Astrocyte of the hippocampus (primary cell): ENCODE data around the gene CFAP20DC.
"Not testable (repeated sequence)": the region's sequence is repeated elsewhere in the genome, so short reads cannot be mapped to it uniquely, and the experiment has no call there.

Experiments
- DNase-seq: peaks from one replicate; pipeline ENCODE4 v3.0.0; 2011; ENCODE audit warnings: low read depth, low spot score

The CFAP20DC gene

DNA sequence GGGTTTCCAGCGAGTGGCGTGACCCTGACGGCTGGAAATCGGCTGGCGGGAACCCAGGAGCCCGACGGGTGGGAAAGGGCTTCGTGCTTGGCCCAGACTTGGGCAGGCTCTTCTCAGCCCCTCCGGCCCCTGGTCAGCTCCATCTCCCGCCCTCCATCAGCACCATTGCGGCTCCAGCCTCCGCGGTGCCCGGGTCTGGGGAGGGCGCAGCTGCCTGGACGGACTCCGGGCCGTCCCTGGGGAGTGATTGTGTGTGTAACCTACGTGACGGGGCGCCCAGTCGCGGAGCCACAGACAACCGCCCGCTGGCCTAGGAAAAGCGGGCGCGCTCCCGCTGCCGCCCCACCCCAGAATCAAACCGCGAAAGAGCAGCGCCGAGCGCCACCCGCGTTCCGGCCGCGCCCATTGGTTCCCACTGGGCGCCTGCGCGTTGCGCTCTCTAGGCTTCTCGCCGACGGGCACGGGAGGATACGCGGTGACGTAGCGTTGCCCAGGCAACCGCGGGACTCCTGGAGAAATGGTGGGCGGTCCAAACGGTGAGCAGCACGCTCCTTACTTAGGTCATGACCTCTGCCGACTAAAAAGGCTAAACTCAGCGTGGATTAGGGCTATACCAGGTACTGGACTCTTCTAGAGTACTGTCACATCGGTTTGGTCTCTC is at the start of gene CFAP20DC:
CFAP20DC (minus strand) TSS at position 355 of the 661 bp plus-strand sequence. CDS start 394 bp downstream, outside the sequence.
- DNase-seq = peak; percentile 97

DNA sequence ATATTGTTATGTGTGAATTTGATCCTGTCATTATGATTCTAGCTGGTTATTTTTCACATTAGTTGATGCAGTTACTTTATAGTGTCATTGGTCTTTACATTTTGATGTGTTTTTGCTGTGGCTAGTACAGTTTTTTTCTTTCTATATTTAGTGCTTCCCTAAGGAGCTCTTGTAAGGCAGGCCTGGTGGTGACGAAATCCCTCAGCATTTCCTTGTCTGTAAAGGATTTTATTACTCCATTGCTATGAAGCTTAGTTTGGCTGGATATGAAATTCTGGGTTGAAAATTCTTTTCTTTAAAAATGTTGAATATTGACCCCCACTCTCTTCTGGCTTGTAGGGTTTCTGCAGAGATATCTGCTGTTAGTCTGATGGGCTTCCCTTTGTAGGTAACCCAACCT is 48.7 kb upstream of the CFAP20DC start:
- not testable (repeated sequence) for DNase-seq

DNA sequence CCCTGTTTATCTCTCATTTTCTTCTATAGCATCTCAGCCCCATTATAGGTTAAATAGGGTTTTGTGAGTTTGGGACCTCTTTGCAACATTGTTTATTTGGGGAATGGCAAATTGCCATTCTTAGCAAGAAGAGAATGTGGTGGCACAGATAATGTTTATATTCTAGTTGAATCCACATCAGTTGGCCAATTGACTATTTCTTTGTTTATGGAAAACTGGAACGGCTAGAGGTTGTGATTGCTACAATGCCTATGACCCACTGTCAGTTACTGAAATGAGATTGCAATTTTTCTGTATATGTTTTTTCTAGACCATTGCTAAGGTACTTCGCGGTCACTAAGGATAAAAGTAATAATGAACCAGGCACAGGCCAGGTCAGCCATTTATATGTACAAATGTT is 44.6 kb upstream of the CFAP20DC start:
- no peak for DNase-seq

DNA sequence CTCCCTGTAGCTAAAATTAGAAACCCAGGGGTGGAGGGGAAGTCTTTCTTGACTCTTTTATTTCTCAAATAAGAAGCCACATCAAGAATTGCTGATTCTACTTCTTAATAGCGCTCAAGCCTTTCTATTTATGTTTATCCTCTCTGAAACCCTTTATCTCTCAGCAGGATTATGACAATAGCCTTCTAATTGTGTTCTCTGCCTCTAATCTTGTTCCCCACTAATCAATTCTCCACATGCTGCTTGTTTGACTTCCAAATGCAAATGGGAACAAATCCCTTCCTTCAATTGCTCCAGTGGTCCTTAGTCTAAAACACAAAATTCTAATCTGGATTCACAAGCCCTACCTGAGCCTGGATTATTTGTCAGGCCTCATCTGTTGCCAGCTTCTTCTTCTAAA is 43.7 kb upstream of the CFAP20DC start:
- no peak for DNase-seq

DNA sequence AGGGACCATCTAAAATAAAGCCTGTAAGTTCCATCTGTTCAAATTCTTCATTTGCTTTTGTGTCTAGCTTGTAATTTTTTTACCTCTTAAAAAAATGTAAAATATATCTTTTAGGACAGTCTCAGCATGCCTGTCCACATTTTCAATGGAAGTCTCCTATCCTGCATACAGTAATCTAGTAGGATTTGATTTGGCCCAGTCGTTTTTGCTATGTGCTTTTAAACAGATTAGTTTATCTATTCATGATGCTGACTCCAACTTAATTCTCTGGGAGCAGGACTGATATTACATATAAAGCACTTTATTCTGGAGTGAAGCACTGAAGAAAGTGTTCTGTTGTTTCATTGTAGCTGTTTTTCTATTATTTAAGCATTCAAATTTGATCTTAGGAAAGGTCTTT is 38.9 kb upstream of the CFAP20DC start:
- no peak for DNase-seq

DNA sequence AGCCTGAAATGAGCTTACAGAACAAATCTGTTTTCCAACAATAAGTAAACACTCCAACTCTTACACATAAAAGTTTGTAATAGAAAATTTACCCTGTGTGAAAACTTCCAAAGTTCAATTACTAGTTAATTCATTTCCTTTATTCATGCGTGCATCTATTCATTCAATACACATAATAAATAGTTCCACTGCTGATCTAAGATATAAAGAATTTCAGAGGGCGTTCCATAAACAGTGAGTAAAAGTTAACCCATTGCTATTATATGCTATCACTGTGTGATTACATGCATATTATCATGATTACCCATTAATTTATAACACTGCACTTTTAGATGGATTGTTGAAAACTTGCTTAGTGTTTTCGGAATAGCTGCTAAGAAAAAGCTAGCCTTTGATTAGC is 36.2 kb upstream of the CFAP20DC start:
- DNase-seq = peak; percentile 16

DNA sequence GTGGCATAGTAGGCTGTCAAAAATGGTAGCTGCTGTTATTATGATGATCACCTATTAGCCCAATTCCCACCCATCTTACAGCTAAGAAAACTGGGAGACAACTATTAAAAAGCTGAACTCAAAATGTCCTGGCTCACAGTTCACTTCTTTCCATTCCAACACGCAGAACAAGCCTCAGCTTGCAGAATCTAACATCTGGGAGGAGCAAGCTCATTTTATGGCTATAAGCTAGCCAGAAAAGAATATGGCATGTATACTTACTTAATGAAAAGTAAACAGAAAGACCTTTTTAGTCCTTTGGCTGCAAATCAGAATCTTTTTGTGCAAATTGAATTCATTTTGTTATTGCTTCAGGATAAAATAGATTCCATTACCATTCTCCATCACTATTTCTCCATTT is 34.8 kb upstream of the CFAP20DC start:
- DNase-seq = no peak

DNA sequence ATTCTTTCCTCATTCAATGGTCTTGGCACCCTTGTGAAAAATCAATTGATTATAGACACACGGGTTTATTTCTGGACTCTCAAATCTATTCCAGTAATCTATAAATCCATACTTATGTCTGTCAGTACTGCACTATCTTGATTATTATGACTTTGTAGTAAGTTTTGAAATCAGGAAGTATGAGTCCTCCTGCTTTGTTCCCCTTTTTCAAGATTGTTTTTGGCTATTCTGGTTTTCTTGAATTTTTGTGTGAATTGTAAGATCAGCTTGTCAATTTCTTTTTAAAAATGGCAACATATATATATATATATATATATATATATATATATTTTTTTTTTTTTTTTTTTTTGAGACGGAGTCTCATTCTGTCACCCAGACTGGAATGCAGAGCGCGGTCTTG is 32.3 kb upstream of the CFAP20DC start:
- no peak for DNase-seq

DNA sequence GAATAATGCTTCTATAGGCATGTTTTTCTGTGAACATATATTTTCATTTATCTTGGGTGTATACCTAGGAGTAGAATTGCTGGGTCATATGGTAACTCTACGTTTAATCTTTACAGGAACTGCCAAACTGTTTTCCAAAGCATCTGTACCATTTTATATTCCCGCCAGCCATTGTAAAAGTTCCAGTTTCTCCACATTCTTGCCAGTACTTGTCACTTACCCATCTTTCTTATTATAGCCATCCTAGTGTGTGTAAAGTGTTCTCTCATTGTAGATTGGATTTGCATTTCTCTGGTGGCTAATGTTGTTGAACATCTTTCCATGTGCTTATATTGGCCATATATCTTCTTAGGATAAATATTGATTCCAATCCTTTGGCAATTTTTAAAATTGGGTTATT is 31.2 kb upstream of the CFAP20DC start:
- no peak for DNase-seq

DNA sequence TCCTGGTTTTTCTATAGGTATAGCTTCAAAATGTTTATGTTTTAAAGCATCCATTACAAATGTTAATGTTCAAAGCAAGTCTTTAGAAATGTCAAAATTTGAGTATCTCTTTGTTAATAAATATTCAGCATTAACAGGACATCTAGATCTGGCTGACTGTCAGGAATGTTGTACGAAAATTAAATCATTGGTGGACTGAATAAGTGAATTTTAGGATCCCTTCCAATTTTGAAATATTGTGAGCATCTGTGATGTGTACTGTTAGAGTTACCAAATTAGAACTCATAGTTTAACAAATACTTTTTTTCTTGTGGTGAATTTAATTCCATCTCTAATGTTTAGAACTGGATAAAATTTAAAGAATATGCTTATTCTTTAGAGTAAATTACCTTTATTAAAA is 30.1 kb upstream of the CFAP20DC start:
- DNase-seq = no peak

DNA sequence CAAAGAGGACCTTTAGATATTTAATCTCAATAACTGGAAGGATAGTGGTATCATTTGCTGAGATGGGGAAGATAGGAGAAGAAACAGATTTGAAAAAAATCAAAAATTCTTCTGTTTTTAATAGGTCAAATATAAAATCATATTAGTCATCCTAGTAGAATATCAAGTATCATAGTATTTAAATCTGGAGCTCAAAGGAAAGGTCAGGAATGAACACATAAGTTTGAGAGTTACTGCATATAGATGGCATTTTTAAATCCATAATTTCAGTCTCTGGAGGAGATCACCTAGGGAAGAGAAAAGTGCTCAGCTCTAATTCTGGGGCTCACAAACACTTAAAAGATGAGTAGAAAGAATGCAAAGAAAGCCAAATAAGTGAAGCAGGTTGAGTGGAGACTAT is 24.9 kb upstream of the CFAP20DC start:
- no peak for DNase-seq

DNA sequence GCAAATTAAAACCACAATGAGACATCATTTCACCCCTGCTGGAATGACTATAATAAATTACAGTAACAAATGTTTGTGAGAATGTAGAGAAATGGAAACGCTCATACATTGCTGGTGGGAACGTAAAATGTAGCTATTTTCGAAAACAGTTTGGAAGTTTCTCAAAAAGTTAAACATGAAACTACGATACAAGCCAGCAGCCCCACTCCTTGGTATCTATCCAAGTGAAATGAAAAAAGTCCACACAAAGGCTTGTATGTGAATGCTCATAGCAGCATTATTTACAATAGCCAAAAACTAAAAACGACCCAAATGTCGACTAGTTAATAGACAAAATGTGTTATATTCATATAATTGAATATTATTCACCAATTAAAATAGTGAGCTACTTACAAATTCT is 22.9 kb upstream of the CFAP20DC start:
- no peak for DNase-seq

DNA sequence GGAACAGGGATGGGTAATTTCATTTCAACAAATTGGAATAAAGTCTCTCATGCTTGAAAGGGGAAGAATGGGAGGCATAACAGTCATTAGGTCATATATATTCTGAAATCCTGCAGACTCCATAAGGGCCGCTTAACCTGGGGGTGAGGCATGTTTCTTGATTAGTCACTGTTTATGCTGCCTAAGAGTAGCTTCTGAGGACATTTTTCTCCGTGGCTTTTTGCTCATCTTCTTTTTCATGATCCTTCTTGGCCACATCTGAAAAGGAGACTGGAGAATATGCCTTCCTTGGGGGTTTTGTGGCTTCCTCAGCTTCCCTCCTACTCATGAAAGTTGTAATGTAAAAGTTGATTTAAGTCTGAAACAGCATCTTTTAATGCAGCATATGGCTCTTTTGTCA is 20.0 kb upstream of the CFAP20DC start:
- no peak for DNase-seq

DNA sequence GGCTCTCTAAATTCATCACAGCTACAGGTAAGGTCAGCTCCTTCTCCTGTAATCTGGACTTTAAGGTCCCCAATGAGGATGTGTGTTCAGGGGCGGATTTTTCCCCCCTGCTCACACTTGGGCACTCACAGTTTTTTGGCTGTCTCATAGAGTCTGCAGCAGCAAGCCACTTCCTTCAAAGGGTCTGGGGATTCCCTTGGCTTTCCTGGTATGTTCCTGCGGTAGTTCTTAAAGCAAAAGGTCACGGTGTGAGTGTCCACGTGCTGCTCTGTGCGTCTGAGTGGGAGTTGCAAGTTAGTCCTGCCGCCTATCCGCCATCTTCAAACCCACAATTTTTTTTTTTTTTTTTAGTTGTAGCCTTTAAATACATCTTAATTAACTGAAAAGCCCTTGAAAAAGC is 15.4 kb upstream of the CFAP20DC start:
- DNase-seq = no peak

DNA sequence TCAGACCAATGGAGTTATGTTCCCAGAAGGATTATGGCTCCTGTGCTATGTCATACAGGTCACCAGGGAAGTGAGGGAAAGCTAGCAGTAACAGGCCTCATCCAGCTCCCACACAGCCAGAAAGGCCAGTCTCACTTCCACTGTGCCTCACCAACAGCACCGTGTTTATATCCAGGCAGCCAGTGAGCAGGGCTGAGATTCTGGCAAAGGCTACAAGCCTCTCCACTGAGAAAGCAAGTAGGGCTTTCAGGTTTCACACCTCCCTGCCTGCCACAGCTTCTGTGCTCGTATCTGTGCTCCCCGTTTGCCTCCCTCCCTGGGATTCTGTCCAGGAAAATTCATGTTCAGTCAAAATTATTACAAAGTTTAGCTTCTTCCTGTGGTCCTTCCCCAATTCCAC is 14.9 kb upstream of the CFAP20DC start:
- DNase-seq = no peak

DNA sequence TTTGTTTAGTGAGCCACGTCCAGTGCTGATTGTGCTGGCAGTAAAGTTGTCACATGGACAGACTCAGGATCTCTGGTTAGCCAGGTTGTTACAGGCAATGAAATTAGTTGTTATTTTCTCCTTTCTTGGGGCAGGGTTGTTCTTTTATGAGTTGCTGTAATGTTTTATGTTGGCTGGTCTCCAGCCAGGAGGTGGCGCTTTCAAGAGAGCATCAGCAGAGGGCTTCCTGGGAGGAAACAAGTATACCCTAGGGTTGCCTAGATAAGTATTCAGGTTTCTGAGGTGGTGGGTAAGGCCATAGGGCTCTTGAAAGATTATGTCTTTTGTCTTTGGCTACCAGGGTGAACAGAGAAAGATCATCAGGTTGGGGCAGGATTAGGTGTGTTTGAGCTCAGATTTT is 14.5 kb upstream of the CFAP20DC start:
- no peak for DNase-seq

DNA sequence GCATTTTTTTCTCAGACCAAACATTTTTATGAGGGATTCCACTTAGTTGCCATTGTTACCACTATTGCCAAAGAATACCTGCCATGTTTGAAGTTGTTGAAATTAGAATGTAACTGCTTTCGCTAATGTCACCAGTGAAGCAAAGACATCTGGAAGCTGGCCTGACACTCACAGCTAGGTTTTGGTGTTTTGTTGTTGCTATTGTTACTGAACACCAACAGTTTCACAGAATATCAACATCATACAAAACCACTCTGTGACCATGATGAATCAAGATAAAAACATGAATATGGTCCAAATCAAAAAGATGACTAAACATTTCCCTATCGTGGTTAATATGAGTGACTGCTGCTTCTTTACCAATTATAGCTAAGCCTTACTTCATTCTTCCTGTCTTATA is 6.9 kb upstream of the CFAP20DC start:
- DNase-seq = peak; percentile 15

DNA sequence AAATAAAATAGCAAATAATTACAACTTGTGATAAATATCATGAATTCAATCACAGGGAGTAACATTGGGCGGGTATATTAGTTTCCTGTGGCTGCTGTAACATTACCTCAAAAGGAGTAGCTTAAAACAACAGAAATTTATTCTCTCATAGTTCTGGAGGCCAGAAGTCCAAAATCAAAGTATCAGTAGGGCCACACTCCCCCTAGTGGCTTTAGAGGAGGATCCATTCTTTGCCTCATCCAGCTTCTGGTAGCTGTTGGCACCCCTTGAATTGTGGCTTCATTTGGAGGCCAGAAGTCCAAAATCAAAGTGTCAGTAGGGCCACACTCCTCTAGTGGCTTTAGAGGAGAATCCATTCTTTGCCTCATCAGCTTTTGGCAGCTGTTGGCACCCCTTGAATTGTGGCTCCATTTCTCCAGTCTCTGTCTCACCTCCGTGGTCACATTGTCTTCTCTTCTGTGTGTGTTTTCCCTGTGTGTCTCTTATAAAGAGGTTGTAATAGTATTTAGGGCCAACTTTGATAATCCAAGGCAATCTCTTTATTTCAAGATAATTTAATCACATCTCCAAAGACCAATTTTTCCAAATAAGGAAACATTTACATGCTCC is 3.1 kb upstream of the CFAP20DC start:
- peak; percentile 29 for DNase-seq

DNA sequence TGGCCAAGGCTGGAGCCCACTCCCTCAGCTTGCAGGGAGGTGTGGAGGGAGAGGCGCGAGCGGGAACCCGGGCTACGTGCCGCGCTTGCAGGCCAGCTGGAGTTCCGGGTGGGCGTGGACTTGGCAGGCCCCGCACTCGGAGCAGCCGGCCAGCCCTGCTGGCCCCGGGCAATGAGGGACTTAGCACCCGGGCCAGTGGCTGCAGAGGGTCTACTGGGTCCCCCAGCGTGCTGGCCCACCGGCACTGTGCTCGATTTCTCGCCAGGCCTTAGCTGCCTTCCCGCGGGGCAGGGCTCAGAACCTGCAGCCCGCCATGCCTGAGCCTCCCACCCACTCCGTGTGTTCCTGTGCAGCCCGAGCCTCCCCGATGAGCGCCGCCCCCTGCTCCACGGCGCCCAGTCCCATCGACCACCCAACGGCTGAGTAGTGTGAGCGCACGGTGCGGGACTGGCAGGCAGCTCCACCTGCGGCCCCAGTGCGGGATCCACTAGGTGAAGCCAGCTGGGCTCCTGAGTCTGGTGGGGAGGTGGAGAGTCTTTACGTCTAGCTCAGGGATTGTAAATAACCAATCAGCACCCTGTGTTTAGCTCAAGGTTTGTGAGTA is 1.1 kb upstream of the CFAP20DC start:
- DNase-seq = not testable (repeated sequence)

DNA sequence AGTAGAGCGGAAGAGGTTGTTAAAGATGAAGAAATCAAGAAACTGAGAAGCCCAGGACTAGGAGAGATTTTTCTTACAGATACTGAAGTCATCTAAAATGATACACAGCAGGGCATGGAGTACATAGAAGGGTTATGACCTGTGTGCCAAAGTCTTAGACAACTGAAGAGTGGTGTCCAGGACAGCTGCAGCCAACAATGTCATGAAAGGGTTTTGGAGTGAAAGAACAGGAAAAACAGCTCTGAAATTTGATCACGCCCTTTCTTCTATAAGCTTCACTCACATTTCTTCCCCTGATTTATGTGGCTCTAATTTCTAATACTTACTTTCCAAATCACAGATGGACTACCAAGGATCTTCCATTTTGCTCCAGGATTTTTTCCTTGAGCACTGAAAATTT is 3.0 kb downstream of the CFAP20DC start:
- DNase-seq = no peak

DNA sequence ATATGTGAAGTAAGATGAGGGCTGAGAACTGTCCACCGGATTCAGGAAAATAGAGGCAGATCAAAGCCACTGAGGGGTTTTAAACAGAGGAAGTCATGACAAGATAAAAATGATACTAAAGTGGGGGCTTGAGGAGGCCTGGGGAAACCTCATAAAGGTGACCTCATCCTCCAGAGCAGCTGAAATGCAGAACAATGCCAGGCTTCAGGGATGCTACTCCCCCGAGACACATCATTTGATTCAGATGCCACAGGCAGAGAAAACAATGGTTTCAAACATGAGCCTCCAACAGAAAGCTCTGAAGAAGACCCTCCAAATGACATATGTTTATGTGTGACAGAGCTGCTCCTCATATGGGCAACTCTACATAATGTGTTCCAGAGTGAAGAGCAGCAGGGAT is 6.4 kb downstream of the CFAP20DC start:
- no peak for DNase-seq

DNA sequence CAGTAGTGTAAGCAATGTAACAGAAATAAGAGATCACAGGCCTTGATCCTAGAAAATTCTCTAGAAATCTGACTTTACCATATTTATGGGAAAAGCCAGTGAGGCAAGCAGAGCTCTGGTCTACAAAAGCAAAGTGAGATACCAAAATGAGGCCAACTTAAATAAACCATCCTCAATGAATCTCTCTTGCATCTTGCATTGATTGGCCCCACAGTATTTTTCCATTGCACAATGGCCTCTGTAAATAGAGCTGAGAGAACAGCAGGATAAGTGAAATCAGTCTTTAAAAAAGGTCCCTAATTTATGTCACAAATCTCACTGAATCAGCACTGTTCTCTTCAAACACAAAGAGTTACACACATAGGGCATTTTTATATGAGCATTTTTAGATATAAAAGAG is 8.9 kb downstream of the CFAP20DC start:
- DNase-seq = no peak

DNA sequence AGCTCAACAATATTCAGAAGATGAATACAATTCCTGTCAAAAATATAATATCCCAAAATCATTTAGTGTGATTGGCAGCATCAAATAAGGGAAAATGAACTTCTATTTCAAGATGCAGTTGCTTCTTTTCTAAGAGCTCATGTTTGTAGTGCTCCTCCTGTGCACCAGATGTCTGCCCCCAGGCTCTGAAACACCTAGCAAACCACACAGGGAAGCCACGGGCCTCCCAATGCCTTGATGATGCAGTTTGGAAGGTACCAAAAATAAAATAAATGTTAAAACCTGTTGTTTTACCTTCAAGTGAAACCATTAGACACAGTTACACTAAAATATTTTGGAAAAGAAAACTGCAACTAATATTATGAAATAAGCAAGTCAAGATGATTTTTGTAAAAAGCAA is 22.2 kb downstream of the CFAP20DC start:
- no peak for DNase-seq
